Testis (tissue), 2 donors: ENCODE data around the gene OPN1MW3.
"Not testable (repeated sequence)": the region's sequence is repeated elsewhere in the genome, so short reads cannot be mapped to it uniquely, and the experiment has no call there.

Experiments used
- CTCF ChIP-seq, 3 experiments: fragments of 450-650 bp in 2 of 3; fragments of 200-600 bp in 1 of 3; sonication (generic) in 1 of 3; IDR thresholded peaks; one replicate each; pipeline ENCODE4 v1.5.1; 2016 to 2019; ENCODE audit warnings: antibody characterized with exemption in 3 of 3, mild to moderate bottlenecking in 2 of 3, moderate library complexity in 1 of 3
- POLR2A ChIP-seq: fragments of 450-650 bp; IDR thresholded peaks from one replicate; pipeline ENCODE4 v1.6.1; 2017; ENCODE audit warnings: antibody characterized with exemption, mild to moderate bottlenecking, moderate library complexity

- not testable (repeated sequence) for TF ChIP-seq CTCF (IDR thresholded peaks at IDR 0.05); POLR2A
These were observed 47.5 kb upstream of the OPN1MW3 start for GRCh38 chrX:154209670-154210418.
